Measurements from ENCODE around the gene CNPY4. TPM values are rescaled to one million over a fixed set of nuclear protein-coding genes. Genes with fewer than 3 reads are reported as not detected.

The CNPY4 gene
- total RNA-seq, 1 donor from 2014 or later, result 27.7 TPM

- H3K4me3 Mint-ChIP-seq, result no peak overlapping the region
- H3K4me1 Mint-ChIP-seq, result peaks cover 17% of the 10 kb centered on the region
- no peaks in the 10 kb centered on the region for H3K9me3 Mint-ChIP-seq
- no peaks in the 10 kb centered on the region for H3K27me3 Mint-ChIP-seq (ENCODE audit: low read depth)
- DNase-seq (ENCODE audit: low read depth, low spot score), result no peak
- TF ChIP-seq CTCF (conservative IDR thresholded peaks at IDR 0.05), result no peak
- no peak overlapping the region for H3K27ac Mint-ChIP-seq (ENCODE audit: unreplicated experiment)
- H3K36me3 Mint-ChIP-seq (ENCODE audit: low read depth), result peaks cover 5% of the 10 kb centered on the region
Observed at GRCh38 chr7:100115026-100115425, 4.4 kb upstream of the CNPY4 start.

DNA sequence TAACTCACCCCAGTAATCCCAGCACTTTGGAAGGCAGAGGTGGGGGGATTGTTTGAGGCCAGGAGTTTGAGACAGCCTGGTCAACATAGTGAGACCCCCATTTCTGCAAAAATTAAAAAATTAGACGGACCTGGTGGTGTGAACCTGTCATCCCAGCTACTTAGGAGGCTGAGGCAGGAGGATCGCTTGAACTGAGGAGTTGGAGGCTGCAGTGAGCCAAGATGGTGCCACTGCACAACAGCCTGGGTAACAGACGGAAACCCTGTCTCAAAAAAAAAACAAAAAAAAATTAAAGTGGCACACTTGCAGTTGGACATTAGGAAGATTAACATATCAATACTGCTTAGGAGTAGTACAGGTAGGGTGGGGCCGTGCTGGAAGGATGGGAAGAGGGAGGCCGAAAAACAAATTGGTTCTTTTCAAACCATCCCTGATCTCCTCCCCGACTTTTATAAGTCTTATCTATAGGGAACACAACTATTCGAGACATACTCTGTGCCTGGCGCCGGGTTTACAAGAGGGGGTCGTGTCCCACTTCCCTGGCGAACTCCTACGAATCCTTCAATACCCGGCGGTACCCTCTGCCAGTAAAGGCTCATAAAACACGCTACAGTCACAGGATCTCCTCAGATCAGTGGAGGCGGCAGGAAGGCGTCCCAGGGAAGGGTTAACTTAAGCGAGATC lies 904 bp upstream of the CNPY4 start:
- H3K9me3 Mint-ChIP-seq, result no peaks in the 10 kb centered on the region
- peaks cover 2% of the 10 kb centered on the region for H3K36me3 Mint-ChIP-seq (ENCODE audit: low read depth)
- peak overlapping the region; percentile 100 for H3K27ac Mint-ChIP-seq (ENCODE audit: unreplicated experiment)
- no peaks in the 10 kb centered on the region for H3K27me3 Mint-ChIP-seq (ENCODE audit: low read depth)
- H3K4me1 Mint-ChIP-seq, result peaks cover 34% of the 10 kb centered on the region
- DNase-seq (ENCODE audit: low read depth, low spot score), result no peak
- peak overlapping the region; percentile 96 for H3K4me3 Mint-ChIP-seq
- TF ChIP-seq CTCF (conservative IDR thresholded peaks at IDR 0.05), result no peak

GRCh38 chr7:100119970-100120732 lies 717 bp downstream of the CNPY4 start:
- no peaks in the 10 kb centered on the region for H3K9me3 Mint-ChIP-seq
- H3K4me3 Mint-ChIP-seq, result peak overlapping the region; percentile 96
- peaks cover 2% of the 10 kb centered on the region for H3K36me3 Mint-ChIP-seq (ENCODE audit: low read depth)
- TF ChIP-seq CTCF (conservative IDR thresholded peaks at IDR 0.05), result no peak
- peak overlapping the region; percentile 100 for H3K27ac Mint-ChIP-seq (ENCODE audit: unreplicated experiment)
- peaks cover 39% of the 10 kb centered on the region for H3K4me1 Mint-ChIP-seq
- H3K27me3 Mint-ChIP-seq (ENCODE audit: low read depth), result no peaks in the 10 kb centered on the region
- peak; percentile 59 for DNase-seq (ENCODE audit: low read depth, low spot score)

- H3K4me1 Mint-ChIP-seq, result peaks cover 39% of the 10 kb centered on the region
- H3K27ac Mint-ChIP-seq (ENCODE audit: unreplicated experiment), result no peak overlapping the region
- peaks cover 2% of the 10 kb centered on the region for H3K36me3 Mint-ChIP-seq (ENCODE audit: low read depth)
- H3K4me3 Mint-ChIP-seq, result peak overlapping the region; percentile 96
- DNase-seq (ENCODE audit: low read depth, low spot score), result no peak
- H3K27me3 Mint-ChIP-seq (ENCODE audit: low read depth), result no peaks in the 10 kb centered on the region
- no peaks in the 10 kb centered on the region for H3K9me3 Mint-ChIP-seq
- no peak for TF ChIP-seq CTCF (conservative IDR thresholded peaks at IDR 0.05)
Observed at GRCh38 chr7:100120733-100121036, 1.3 kb downstream of the CNPY4 start.

DNA sequence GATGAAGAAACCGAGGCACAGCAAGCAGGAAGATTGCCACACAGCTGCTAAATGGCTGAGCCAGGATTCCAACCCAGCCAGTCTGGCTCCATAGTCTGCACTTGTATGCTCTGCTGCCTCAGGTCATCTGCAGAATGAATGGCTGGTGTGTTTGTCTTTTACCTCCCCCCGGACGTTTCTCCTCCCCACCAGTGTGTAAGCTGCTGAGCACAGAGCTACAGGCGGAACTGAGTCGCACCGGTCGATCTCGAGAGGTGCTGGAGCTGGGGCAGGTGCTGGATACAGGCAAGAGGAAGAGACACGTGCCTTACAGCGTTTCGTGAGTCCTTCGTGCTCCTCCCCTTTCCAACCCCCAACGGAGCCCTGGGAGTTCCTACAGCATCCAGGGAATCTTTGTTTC lies 2.6 kb downstream of the CNPY4 start:
- Mint-ChIP-seq H3K27me3 (ENCODE audit: low read depth) (peaks cover 4% of the 10 kb centered on the region), H3K27ac (ENCODE audit: unreplicated experiment) (peak overlapping the region; percentile 50), H3K4me1 (peaks cover 49% of the 10 kb centered on the region), H3K36me3 (ENCODE audit: low read depth) (no peaks in the 10 kb centered on the region), H3K9me3 (no peaks in the 10 kb centered on the region), H3K4me3 (peak overlapping the region; percentile 88)
- no peak for DNase-seq (ENCODE audit: low read depth, low spot score)
- no peak for TF ChIP-seq CTCF (conservative IDR thresholded peaks at IDR 0.05)
